ENCODE data around the gene GRM2.

Gene GRM2

DNA sequence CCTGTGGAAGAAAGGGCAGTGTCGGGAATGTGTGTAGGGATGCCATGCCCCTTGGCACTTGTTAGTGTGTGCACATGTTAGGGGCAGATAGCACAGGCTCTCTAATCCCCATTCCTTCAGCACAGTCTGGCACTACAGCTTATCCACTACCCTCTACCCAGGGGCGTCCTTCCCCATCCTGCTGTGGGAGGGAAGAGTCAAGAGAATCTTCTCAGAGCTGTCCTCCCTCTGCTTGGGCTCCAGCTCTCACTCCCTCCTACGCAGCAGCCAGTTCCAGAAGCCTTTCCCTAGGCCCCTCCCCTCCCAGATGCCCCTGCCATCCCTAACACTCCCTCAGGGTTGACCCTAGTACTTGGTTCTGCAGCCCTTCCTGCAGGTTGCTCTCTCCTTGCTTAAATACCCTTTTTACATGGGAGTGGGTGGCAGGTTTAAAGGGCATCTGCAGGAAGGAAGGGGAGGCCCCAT lies 815 bp upstream of the GRM2 start:
- DNase-seq = no peak

DNA sequence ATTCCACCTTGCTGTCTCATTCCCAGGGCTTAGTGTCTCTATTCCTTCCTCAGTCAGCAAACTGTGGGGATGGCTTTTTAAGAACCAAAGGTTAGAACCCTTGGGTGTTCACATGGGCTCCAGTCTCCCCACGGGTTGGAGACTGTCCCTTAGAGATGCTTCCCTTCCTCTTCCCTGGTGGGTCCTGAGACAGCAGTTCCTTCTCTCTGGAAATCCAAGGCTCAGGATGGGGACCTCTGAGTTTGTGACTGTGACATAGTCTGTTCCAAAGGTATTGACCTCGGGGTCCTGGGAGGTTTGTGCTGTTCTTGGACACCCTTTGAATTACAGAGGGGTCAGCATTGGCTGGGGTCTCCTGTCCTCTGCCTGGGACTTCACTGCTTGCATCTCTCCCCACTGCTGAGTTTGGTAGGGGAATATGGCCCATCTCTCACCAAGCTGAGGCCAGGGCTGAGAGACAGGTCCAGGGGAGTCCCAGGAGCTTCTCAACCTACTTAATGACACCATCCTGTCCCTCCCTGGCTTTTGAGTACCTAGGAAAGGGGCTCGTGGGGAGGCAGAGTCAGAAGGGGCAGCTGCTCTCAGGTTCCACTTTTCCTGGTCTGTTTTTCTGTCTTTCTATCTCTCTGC lies 1.5 kb downstream of the GRM2 start:
- DNase-seq = no peak

DNA sequence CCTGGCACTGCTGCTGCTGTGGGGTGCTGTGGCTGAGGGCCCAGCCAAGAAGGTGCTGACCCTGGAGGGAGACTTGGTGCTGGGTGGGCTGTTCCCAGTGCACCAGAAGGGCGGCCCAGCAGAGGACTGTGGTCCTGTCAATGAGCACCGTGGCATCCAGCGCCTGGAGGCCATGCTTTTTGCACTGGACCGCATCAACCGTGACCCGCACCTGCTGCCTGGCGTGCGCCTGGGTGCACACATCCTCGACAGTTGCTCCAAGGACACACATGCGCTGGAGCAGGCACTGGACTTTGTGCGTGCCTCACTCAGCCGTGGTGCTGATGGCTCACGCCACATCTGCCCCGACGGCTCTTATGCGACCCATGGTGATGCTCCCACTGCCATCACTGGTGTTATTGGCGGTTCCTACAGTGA lies 2.1 kb downstream of the GRM2 start:
- no peak for DNase-seq

DNA sequence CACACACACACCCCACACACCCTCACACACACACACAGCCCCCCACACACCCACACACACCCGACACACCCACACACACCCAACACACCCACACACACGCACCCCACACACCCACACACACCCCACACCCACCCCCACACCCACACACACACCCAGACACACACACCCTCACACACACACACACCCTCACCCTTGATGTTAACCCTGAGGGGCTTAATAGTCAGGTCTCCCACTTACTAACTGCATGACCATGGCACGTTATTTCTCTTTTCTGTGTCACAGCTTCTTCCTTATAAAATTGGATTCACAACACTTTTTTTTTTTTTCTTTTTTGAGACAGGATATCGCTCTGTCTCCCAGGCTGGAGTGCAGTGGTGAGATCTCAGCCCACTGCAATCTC lies 2.8 kb downstream of the GRM2 start:
- DNase-seq = no peak

DNA sequence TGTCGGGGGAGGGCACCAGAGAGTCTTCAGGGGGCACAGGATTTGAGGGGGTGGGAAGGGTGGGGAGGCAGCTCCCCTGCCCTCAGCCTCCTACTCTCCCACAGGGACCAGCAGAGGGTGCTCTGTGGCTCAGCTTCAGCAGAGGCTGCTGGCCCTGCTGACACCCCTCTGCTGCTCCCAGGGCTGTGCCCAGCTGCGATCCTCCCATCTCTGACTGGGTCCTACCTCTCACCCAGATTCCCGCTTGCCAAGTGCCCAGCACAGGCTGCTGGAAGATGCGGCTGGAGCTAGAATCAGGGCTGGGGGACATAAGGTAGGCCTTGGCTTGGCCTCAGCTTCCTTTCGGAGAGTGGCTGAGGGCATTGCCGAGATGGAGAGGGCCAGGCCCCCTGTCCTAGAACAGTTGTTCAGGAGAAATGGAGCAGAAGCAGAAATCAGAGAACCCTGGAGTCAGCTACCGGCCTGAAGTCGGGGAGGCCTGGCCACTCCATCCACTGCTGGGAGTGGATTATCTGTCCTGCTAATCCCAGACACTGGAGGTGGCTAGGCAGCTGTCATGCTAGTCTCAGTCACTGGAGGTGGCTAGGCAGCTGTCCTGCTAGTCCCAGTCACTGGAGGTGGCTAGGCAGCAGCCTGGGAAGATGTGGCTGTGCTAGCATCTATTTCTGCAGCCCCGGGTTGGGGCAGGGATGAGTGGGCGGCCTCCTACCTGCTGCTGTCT lies 3.9 kb downstream of the GRM2 start:
- no peak for DNase-seq

DNA sequence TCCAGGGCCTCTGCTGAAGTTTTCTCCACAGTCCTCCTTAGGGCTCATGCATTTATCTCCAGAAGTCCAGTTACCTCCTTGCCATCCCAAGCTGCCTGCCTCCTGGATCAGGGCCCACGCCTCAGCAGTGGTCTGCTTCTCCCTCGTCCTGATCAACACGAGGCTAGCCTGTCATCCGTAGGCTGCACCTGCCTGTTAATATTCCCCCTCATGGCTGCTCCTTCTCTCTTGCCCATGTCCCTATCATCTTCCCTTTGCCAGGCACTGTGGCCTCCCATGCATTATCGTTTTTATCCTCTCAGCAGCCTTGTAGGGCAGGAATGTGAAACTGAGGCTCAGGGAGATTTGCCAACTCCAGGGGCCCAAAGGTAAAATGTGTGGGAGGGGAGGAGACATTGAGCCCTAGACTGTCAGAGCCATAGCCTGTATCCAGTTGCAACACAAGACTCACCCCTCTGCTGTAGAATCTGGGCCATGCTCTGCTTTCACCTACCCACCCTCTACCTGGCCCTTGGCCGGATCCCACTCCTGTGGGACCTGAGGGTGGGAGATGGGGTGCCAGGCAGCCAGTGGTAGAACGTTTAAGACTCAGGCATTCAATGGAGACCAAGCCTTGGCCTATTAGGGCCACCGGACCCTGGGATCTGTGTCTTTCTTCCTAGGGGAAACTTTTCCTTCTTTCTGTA lies 4.6 kb downstream of the GRM2 start:
- DNase-seq = no peak

DNA sequence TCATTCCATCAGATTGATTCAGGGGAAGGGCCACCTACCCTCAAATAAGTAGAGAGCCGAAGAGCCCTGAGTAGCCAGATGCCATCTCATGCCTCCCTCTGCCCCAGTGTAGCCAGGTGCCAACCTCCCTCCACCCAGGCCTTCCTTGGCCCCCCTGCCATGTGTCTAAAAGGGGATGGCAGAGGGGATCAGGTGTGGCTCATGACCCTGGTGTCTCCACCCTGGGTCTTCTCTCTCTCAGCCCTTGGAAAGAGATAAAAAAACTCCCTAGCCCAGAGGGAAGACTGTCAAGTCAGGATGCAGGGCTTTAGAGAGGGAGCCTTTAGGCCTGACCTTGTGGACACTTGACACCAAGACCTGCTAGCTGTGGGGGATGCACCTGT lies 5.2 kb downstream of the GRM2 start:
- no peak for DNase-seq

DNA sequence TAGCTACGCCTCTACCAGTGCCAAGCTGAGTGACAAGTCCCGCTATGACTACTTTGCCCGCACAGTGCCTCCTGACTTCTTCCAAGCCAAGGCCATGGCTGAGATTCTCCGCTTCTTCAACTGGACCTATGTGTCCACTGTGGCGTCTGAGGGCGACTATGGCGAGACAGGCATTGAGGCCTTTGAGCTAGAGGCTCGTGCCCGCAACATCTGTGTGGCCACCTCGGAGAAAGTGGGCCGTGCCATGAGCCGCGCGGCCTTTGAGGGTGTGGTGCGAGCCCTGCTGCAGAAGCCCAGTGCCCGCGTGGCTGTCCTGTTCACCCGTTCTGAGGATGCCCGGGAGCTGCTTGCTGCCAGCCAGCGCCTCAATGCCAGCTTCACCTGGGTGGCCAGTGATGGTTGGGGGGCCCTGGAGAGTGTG lies 5.7 kb downstream of the GRM2 start:
- DNase-seq = no peak

DNA sequence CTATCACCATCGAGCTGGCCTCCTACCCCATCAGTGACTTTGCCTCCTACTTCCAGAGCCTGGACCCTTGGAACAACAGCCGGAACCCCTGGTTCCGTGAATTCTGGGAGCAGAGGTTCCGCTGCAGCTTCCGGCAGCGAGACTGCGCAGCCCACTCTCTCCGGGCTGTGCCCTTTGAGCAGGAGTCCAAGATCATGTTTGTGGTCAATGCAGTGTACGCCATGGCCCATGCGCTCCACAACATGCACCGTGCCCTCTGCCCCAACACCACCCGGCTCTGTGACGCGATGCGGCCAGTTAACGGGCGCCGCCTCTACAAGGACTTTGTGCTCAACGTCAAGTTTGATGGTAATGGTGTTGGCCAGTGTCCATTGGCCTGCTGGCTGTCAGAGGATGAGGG lies 6.1 kb downstream of the GRM2 start:
- DNase-seq = no peak

DNA sequence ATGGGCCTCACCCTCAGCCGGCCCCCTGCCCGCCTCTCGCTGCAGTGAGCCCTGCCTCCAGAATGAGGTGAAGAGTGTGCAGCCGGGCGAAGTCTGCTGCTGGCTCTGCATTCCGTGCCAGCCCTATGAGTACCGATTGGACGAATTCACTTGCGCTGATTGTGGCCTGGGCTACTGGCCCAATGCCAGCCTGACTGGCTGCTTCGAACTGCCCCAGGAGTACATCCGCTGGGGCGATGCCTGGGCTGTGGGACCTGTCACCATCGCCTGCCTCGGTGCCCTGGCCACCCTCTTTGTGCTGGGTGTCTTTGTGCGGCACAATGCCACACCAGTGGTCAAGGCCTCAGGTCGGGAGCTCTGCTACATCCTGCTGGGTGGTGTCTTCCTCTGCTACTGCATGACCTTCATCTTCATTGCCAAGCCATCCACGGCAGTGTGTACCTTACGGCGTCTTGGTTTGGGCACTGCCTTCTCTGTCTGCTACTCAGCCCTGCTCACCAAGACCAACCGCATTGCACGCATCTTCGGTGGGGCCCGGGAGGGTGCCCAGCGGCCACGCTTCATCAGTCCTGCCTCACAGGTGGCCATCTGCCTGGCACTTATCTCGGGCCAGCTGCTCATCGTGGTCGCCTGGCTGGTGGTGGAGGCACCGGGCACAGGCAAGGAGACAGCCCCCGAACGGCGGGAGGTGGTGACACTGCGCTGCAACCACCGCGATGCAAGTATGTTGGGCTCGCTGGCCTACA lies 8.5 kb downstream of the GRM2 start:
- no peak for DNase-seq

DNA sequence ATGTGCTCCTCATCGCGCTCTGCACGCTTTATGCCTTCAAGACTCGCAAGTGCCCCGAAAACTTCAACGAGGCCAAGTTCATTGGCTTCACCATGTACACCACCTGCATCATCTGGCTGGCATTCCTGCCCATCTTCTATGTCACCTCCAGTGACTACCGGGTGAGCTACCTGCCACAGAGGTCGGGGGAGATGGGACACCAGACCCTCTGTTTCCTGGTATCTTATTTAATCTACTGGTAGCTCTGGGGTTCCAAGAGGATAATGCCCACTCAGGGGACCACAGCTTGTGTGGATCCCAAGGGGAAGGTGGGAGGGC lies 9.1 kb downstream of the GRM2 start:
- no peak for DNase-seq

DNA sequence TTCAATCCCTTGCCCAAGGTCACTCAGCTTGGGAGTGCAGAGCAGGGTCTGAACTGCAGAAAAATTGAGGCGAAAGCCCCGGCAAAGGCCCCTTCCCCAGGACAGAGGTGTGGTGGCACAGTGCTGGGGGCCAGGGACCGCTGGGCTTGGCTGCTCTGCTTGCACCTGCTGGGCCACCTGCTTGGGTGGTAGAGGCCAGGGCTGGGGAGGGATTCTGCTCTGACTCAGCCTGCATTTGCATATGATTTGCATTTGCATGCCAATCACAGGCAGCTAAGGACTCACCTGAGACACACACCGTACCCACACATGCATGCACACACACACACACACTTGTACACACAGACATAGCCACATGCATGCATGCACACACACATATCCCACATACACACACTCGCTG lies 9.9 kb downstream of the GRM2 start:
- no peak for DNase-seq

DNA sequence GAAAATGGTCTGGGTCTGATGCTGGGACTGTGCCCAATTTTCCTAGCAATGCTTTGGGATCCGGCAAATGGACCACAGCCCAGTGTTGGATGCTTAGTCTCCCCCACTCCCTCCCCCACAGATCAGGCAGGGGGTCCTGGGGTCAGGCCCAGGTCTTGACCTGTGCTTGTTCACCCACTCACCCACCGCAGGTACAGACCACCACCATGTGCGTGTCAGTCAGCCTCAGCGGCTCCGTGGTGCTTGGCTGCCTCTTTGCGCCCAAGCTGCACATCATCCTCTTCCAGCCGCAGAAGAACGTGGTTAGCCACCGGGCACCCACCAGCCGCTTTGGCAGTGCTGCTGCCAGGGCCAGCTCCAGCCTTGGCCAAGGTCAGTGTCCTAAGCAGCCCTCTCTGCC lies 10.6 kb downstream of the GRM2 start:
- no peak for DNase-seq

DNA sequence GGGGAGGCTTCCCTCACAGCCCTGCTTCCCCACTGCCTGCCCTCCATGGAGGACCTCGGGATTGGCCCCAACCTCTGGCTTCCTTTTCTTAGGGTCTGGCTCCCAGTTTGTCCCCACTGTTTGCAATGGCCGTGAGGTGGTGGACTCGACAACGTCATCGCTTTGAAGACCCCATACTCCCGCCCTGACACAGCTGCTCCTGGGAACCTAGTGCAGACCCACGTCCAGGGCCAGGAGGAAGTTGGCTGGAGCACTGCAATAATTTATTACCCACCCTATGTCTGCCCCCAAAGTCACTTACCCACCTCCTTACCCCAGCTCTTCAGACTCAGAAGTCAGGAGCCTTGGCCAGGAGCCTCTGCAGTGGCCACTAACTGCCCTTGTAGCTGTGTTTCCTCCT lies 11.1 kb downstream of the GRM2 start:
- no peak for DNase-seq

DNA sequence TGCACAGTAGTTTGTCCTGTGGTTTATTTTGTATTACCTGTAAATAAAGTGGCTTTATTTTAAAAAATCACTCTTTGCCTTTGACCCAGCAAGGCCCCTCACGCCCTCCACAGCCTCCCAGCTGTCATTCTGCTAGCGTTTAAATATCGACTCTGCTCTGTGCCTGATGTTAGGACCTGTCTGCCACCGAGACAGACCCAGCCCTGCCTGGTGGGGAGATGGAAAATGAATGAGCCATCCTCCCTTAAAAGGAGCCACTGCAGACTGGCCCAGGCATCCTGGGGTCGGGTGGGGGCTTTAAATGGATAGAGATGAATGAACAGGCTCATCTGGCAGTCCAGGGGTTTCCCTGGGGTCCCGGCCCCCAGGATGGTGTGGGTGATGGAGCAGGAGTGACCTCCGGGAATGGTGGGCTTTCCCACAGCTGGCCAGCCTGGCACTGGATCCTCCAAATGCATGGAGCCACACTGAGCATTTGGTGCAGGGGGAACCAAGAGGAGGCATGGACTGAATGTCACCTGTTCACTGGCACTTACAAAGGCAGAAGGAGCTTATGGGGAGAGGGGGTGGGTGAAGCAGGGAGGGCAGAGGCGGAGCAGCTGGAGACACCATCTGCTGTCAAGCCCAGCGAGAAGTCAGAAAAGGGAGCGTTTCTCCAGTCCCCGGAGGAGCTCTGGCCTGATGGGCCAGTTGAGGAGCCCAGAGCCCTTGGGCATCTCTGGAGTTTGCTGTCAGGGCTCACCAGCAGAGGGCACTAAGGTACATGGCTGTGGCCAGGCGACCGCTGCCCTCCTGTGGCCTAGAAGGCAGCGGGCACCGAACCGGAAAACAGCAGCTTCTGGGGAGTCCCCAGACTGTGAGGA lies 11.9 kb downstream of the GRM2 start:
- no peak for DNase-seq

DNA sequence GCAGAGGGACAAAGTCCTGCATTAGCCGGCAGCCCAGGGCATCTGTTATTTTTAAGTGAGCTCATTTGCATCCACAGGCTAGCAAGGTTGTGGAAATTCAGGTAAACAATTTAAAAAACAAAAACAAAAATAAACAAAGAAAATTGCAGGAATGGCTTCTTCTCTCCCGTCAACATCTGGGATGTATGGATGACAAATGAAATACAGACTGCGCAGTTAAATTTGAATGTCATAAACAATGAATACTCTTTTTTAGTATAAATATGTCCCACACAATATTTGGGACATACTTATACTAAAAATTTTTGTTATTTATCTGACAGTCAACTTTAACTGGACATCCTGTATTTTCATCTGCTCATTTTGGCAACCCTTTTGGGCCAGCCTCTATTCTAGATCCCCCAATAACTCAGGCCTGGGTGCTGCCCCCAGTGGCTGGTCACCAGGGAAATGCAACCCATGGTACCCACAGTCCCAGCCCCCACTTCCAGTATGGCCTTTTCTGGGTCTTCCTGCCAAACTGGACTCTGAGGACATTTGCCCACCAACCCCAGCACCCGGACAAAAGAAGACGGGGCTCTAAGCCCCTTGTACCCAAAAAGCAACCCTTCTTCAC lies 12.7 kb downstream of the GRM2 start:
- DNase-seq = no peak

DNA sequence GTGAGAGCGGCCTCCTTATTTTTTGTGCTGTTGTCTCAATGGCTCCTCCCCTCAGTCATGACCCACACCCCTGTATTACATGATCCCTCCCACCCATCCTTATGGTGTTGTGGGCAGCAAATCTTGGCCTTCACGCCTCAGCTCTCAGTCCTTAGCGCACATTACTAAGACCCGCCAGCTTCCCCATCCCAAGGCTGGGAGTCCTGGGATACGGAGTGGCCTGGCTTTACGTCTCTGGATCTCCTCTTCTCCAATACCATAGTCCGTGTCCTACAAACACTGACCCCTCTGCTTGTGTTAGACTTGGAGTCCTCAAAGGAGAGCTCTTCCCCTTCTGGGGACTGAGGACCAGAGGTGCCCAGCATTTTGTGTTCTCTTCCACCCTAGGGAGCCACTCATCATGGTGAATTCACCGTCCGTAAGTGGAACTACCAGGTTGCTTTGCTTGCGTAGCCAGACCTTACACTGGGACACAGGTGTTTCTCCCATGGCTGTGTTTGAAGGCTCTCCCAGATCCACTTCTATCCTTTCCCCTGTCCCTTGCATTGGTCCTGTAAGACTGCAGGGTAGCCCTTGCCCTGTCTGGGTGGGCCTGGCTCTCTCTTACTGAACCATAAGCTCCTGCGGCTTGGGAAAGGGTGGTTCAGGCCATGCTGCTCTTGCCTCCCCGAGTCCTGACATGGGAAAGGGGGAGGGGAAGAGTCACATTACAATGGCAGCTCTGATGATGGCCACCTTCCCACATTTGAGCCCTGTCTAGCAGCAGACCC lies 13.6 kb downstream of the GRM2 start:
- DNase-seq = no peak

DNA sequence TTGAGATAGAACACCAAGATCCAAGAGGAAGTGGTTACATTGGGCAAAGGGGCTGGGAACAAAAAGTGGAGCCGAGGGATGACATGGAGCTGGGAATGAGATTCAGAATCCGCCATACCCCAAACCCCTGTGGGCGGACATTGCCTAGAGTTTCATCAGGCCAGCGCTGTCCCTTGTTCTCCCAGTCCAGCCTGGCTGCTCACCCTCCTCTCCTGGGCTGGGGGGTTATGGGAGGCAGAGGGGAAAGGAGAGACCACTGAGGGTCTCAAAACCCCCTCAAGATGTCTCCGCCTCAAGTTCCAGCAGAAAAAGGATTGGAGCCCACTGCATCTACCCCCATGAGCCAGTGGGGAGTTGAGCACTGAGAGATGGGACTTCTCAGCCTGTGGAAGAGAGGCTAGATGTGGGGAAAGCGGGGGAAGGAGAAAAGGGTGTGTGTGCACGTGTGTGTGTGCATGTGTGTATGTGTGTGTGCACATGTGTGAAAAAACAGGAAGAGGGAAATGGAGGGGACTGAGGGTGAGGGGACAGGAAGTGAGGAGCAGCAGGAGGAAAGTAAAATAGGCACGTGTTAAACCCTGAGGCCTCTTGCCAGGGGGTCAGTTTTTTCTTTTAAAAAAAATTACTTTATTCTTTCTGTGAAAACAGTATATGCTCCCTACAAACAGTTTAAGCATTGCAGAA lies 14.3 kb downstream of the GRM2 start:
- no peak for DNase-seq

DNA sequence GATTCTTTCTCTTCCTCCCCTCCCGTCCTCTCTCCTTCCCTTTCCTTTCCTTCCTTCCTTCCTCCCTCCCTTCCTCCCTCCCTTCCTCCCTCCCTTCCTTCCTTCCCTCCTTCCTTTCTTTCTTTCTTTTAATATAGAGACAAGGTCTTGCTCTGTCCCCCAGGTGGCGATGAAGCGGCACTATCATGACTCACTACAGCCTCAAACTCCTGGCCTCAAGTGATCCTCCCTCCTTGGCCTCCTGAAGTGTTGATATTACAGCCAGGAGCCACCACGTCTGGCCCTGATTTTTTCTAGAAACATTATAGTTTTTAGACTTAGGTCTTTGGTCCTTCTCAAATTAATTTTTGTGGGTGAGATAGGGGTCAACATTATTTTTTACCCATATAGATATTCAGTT lies 15.5 kb downstream of the GRM2 start:
- no peak for DNase-seq

DNA sequence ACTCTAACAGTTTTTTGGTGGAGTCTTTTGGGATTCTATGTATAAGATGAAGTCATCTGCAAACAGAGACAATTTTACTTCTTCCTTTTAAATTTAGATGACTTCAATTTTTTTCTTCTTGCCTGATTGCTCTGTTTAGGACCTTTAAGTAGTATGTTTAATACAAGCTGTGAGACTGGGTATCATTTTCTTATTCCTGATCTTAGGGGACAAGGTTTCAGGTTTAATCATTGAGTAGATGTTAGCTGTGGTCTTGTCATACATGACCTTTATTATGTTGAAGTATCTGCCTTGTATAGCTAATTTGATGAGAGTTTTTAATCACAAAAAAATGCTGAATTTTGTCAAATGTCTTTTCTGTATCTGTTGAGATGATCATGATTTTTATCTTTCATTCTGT lies 20.6 kb downstream of the GRM2 start:
- DNase-seq = no peak

All from SIG-M5 (cell line).